GM04503 (cell line): ENCODE measurements around the gene TAOK1.

ENCODE experiments used
- DNase-seq: peaks from one replicate; pipeline ENCODE4 v3.0.0-alpha.2; 2012; ENCODE audit warnings: low read depth

The TAOK1 gene

GRCh38 chr17:29595107-29595942, 205.2 kb downstream of the TAOK1 start:
- DNase-seq, result no peak

- DNase-seq, result no peak
These were observed 206.0 kb downstream of the TAOK1 start for GRCh38 chr17:29595943-29596774.

GRCh38 chr17:29596811-29597210, 206.6 kb downstream of the TAOK1 start:
- DNase-seq, result no peak

- no peak for DNase-seq
These were observed 207.4 kb downstream of the TAOK1 start for GRCh38 chr17:29597361-29598172.
